ENCODE results near the gene STK25. TPM values are rescaled to one million over a fixed set of nuclear protein-coding genes. Genes with fewer than 3 reads are reported as not detected.

STK25 gene
- polyA plus RNA-seq, 2 of the 4 experiments (the other 2 are of a cell fraction), result 101 to 138 TPM

DNA sequence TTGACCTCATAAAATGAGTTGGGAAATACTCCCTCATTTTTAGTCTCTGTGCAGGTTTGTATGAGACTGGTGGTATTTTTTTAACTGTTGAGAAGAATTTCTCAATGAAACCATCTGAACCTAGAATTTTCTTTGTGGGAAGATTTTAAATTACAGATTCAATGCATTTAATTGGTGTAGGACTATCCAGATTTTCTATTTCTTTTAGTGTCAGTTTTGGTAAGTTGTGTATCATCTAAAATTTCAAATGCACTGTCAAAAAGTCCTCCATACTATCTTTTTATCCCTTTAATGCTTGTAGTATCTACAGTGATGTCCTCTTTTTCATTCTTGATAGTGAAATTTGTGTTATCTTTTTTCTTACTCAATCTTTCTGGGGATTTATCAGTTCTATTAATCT is 48.4 kb upstream of the STK25 start:
- DNase-seq (ENCODE audit: low read depth in 1 of 2, low spot score in 1 of 2), result no peak
- Histone ChIP-seq H3K27ac (no peak overlapping the region), H3K4me1 (peaks cover 12% of the 10 kb centered on the region), H3K9me3 (peaks cover 14% of the 10 kb centered on the region), H3K4me3 (no peak overlapping the region), H3K4me2 (no peak overlapping the region)
- no peak for ATAC-seq
- POLR2A ChIA-PET, result no interaction called here
- no peak for TF ChIP-seq FOXS1 (CRISPR knock-in tag; IDR thresholded peaks at IDR 0.05)
- no peak for TF ChIP-seq CHD4 (IDR thresholded peaks at IDR 0.05; ENCODE audit: borderline replicate concordance)
- TF ChIP-seq ZNF302 (CRISPR knock-in tag; IDR thresholded peaks at IDR 0.05), result no peak
- TF ChIP-seq RFX5 (IDR thresholded peaks at IDR 0.05), result no peak
- TF ChIP-seq PHF8 (IDR thresholded peaks at IDR 0.05; ENCODE audit: borderline replicate concordance, low read depth), result no peak
- TF ChIP-seq, protein P1, sequence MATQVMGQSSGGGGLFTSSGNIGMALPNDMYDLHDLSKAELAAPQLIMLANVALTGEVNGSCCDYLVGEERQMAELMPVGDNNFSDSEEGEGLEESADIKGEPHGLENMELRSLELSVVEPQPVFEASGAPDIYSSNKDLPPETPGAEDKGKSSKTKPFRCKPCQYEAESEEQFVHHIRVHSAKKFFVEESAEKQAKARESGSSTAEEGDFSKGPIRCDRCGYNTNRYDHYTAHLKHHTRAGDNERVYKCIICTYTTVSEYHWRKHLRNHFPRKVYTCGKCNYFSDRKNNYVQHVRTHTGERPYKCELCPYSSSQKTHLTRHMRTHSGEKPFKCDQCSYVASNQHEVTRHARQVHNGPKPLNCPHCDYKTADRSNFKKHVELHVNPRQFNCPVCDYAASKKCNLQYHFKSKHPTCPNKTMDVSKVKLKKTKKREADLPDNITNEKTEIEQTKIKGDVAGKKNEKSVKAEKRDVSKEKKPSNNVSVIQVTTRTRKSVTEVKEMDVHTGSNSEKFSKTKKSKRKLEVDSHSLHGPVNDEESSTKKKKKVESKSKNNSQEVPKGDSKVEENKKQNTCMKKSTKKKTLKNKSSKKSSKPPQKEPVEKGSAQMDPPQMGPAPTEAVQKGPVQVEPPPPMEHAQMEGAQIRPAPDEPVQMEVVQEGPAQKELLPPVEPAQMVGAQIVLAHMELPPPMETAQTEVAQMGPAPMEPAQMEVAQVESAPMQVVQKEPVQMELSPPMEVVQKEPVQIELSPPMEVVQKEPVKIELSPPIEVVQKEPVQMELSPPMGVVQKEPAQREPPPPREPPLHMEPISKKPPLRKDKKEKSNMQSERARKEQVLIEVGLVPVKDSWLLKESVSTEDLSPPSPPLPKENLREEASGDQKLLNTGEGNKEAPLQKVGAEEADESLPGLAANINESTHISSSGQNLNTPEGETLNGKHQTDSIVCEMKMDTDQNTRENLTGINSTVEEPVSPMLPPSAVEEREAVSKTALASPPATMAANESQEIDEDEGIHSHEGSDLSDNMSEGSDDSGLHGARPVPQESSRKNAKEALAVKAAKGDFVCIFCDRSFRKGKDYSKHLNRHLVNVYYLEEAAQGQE (IDR thresholded peaks at IDR 0.05), result no peak
- no peak for TF ChIP-seq EHF (CRISPR knock-in tag; IDR thresholded peaks at IDR 0.05)
- no peak for TF ChIP-seq JUNB (IDR thresholded peaks at IDR 0.05)
- TF ChIP-seq ZFP36 (IDR thresholded peaks at IDR 0.05; ENCODE audit: borderline replicate concordance, partially characterized antibody), result no peak
- no peak for TF ChIP-seq RNF2 (IDR thresholded peaks at IDR 0.05; ENCODE audit: borderline replicate concordance, low read depth)
- no peak for TF ChIP-seq KDM1A (IDR thresholded peaks at IDR 0.05; ENCODE audit: low read depth)
- no peak for TF ChIP-seq HEYL (CRISPR knock-in tag; IDR thresholded peaks at IDR 0.05)
- TF ChIP-seq POLR2AphosphoS2 (conservative IDR thresholded peaks at IDR 0.05; ENCODE audit: low read length), result no peak
- FAIRE-seq, result no peak
- CTCF ChIA-PET, result no interaction called here

DNA sequence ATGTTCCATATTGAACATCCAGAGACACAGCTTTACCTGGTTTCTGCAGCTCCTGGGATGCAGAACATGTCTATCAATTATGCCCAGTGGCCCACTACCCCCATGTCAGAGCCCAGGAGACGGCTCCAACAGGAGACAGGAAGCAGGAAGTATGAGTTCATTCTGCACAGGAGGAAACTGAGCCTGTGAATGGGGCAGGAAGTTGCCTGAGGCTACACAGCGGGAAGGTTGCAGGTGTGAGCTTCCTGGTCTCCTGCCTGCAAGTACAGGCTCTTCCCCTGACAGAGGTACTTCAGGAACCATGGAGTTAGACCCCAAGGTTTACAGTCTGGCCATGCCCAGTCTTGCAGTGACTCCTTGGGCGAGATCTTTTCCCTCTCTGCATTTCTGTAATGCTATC is 47.3 kb upstream of the STK25 start:
- Histone ChIP-seq H3K4me3 (no peak overlapping the region), H3K27ac (no peak overlapping the region), H3K4me2 (no peak overlapping the region), H3K9me3 (peaks cover 14% of the 10 kb centered on the region), H3K4me1 (peaks cover 10% of the 10 kb centered on the region)
- TF ChIP-seq CHD4 (IDR thresholded peaks at IDR 0.05; ENCODE audit: borderline replicate concordance) (no peak), HOXA7 (CRISPR knock-in tag; IDR thresholded peaks at IDR 0.05) (no peak), JUNB (IDR thresholded peaks at IDR 0.05) (no peak), MAZ (IDR thresholded peaks at IDR 0.05; ENCODE audit: borderline replicate concordance, low read depth, low read length) (no peak), BHLHE40 (IDR thresholded peaks at IDR 0.05; ENCODE audit: low read depth, low read length) (no peak), RAD21 (conservative IDR thresholded peaks at IDR 0.05 in 1 of 2, IDR thresholded peaks at IDR 0.05 in 1 of 2) (no peak), NR3C1 (IDR thresholded peaks at IDR 0.05) (no peak), SMC3 (IDR thresholded peaks at IDR 0.05) (no peak), CEBPB (IDR thresholded peaks at IDR 0.05) (no peak), ZNF302 (CRISPR knock-in tag; IDR thresholded peaks at IDR 0.05) (no peak), ZFP36 (IDR thresholded peaks at IDR 0.05; ENCODE audit: borderline replicate concordance, partially characterized antibody) (no peak)
- TF ChIP-seq, protein P2, sequence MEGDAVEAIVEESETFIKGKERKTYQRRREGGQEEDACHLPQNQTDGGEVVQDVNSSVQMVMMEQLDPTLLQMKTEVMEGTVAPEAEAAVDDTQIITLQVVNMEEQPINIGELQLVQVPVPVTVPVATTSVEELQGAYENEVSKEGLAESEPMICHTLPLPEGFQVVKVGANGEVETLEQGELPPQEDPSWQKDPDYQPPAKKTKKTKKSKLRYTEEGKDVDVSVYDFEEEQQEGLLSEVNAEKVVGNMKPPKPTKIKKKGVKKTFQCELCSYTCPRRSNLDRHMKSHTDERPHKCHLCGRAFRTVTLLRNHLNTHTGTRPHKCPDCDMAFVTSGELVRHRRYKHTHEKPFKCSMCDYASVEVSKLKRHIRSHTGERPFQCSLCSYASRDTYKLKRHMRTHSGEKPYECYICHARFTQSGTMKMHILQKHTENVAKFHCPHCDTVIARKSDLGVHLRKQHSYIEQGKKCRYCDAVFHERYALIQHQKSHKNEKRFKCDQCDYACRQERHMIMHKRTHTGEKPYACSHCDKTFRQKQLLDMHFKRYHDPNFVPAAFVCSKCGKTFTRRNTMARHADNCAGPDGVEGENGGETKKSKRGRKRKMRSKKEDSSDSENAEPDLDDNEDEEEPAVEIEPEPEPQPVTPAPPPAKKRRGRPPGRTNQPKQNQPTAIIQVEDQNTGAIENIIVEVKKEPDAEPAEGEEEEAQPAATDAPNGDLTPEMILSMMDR (IDR thresholded peaks at IDR 0.05), result no peak
- TF ChIP-seq, protein P3, sequence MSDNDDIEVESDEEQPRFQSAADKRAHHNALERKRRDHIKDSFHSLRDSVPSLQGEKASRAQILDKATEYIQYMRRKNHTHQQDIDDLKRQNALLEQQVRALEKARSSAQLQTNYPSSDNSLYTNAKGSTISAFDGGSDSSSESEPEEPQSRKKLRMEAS (IDR thresholded peaks at IDR 0.05), result no peak
- TF ChIP-seq, protein P4, sequence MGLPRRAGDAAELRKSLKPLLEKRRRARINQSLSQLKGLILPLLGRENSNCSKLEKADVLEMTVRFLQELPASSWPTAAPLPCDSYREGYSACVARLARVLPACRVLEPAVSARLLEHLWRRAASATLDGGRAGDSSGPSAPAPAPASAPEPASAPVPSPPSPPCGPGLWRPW (IDR thresholded peaks at IDR 0.05), result no peak
- TF ChIP-seq, protein P5, sequence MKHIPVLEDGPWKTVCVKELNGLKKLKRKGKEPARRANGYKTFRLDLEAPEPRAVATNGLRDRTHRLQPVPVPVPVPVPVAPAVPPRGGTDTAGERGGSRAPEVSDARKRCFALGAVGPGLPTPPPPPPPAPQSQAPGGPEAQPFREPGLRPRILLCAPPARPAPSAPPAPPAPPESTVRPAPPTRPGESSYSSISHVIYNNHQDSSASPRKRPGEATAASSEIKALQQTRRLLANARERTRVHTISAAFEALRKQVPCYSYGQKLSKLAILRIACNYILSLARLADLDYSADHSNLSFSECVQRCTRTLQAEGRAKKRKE (CRISPR knock-in tag; IDR thresholded peaks at IDR 0.05; ENCODE audit: low read depth), result no peak
- FAIRE-seq (no peak), ATAC-seq (no peak), DNase-seq (ENCODE audit: low read depth in 1 of 2, low spot score in 1 of 2) (no peak)
- WGBS (ENCODE audit: missing lambda C conversion rate), result 47% methylated on average over 3 of the region's 3 CpGs
- ChIA-PET CTCF (interaction anchor here (1.7 kb wide), 1 partner anchor 39 kb away, joined by 4 read pairs; no protein-coding TSS in a partner anchor), POLR2A (no interaction called here)

Data from A549 (cell line).